Heart left ventricle (tissue), 13 donors: ENCODE results near the gene DAB2IP.

Experiments used
- POLR2A ChIP-seq, 2 donors: fragments of 450-650 bp; IDR thresholded peaks; one replicate each; pipeline ENCODE4 v1.6.1; 2017; ENCODE audit warnings: antibody characterized with exemption in 2 of 2, mild to moderate bottlenecking in 2 of 2, moderate library complexity in 2 of 2
- TF ChIP-seq, protein P1 (sequence below), 12 donors: fragments of 200-600 bp; sonication (generic) in 4 of 12; IDR thresholded peaks; one replicate each; pipeline versions ENCODE4 v1.5.0 to v1.8.0; 2018 to 2022; ENCODE audit warnings: antibody characterized with exemption in 12 of 12, mild to moderate bottlenecking in 5 of 12
- donor health status: ischemic (EF 13 %, LVEDD 7.1; RV severe dilation, severe dysfunction).
- donor health status: DM: no; HTN: yes; CAD: no.
- donor health status: DM: no; HTN: no; CAD: no.
- donor health status: ischemic (EF 25% LVEDD 6.9; RV normal size, moderate dysfunction).
- donor health status: ischemic (EF 25% LVEDD 5.7; RV mildly dilated, moderate dysfunction).
- donor health status: ischemic (EF 35%, LVEDD 5.7; RV mildly dilated, moderate dysfunction).
- donor health status: nonischemic (EF 11% LVEDD 7.7; RV severe dilation, severe dysfunction).
- donor health status: DM: yes; HTN: yes; CAD: no.
- donor health status: PGD.
- donor health status: ischemic (EF 29% LVEDD 5.4; RV normal size, mild dysfunction).
- donor health status: nonischemic (EF 23%, LVEDD 6.1; RV moderate dilation, normal function).

DNA sequence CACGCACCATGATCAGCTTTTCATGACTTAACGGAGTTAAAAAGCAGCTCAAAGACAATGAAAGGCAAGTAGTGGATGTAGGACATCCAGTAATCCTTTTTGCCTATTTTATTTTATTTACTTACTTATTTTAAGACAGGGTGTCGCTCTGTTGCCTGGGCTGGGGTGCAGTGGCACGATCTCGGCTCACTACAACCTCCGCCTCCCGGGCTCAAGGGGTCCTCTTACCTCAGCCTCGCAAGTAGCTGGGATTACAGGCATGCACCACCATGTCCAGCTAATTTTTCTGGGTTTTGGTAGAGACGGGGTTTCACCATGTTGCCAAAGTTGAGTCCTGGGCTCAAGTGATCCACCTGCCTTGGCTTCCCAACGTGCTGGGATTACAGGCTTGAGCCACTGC is 148.9 kb downstream of the DAB2IP start:
- TF ChIP-seq, protein P1, sequence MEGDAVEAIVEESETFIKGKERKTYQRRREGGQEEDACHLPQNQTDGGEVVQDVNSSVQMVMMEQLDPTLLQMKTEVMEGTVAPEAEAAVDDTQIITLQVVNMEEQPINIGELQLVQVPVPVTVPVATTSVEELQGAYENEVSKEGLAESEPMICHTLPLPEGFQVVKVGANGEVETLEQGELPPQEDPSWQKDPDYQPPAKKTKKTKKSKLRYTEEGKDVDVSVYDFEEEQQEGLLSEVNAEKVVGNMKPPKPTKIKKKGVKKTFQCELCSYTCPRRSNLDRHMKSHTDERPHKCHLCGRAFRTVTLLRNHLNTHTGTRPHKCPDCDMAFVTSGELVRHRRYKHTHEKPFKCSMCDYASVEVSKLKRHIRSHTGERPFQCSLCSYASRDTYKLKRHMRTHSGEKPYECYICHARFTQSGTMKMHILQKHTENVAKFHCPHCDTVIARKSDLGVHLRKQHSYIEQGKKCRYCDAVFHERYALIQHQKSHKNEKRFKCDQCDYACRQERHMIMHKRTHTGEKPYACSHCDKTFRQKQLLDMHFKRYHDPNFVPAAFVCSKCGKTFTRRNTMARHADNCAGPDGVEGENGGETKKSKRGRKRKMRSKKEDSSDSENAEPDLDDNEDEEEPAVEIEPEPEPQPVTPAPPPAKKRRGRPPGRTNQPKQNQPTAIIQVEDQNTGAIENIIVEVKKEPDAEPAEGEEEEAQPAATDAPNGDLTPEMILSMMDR (IDR thresholded peaks at IDR 0.05), result no peak
- no peak for TF ChIP-seq POLR2A (IDR thresholded peaks at IDR 0.05)
